ENCODE data around the gene SORCS2. TPM values are rescaled to one million over a fixed set of nuclear protein-coding genes. Genes with fewer than 3 reads are reported as not detected.

The SORCS2 gene
- total RNA-seq, 1 donor from 2014 or later, result 10.9 TPM

- H3K27me3 Mint-ChIP-seq (ENCODE audit: low read depth), result peaks cover 25% of the 10 kb centered on the region
- H3K9me3 Mint-ChIP-seq (ENCODE audit: low read depth), result no peaks in the 10 kb centered on the region
- H3K4me3 Mint-ChIP-seq (ENCODE audit: unreplicated experiment), result peak overlapping the region; percentile 51
- no peak for TF ChIP-seq CTCF (IDR thresholded peaks at IDR 0.05)
- DNase-seq (ENCODE audit: low spot score), result no peak
- peaks cover 16% of the 10 kb centered on the region for H3K4me1 Mint-ChIP-seq (ENCODE audit: low read depth)
- peak overlapping the region; percentile 88 for H3K27ac Mint-ChIP-seq (ENCODE audit: unreplicated experiment)
- peaks cover 1% of the 10 kb centered on the region for H3K36me3 Mint-ChIP-seq (ENCODE audit: low read depth)
Observed at GRCh38 chr4:7631288-7632014, 439.1 kb downstream of the SORCS2 start.

GRCh38 chr4:7632341-7632740, 440.0 kb downstream of the SORCS2 start:
- H3K27ac Mint-ChIP-seq (ENCODE audit: unreplicated experiment), result no peak overlapping the region
- no peak for DNase-seq (ENCODE audit: low spot score)
- peaks cover 16% of the 10 kb centered on the region for H3K4me1 Mint-ChIP-seq (ENCODE audit: low read depth)
- no peaks in the 10 kb centered on the region for H3K36me3 Mint-ChIP-seq (ENCODE audit: low read depth)
- H3K9me3 Mint-ChIP-seq (ENCODE audit: low read depth), result no peaks in the 10 kb centered on the region
- H3K4me3 Mint-ChIP-seq (ENCODE audit: unreplicated experiment), result no peak overlapping the region
- peaks cover 29% of the 10 kb centered on the region for H3K27me3 Mint-ChIP-seq (ENCODE audit: low read depth)
- no peak for TF ChIP-seq CTCF (IDR thresholded peaks at IDR 0.05)

GRCh38 chr4:7632971-7633370, 440.6 kb downstream of the SORCS2 start:
- Mint-ChIP-seq H3K9me3 (ENCODE audit: low read depth) (no peaks in the 10 kb centered on the region), H3K4me1 (ENCODE audit: low read depth) (peaks cover 16% of the 10 kb centered on the region), H3K36me3 (ENCODE audit: low read depth) (no peaks in the 10 kb centered on the region), H3K27me3 (ENCODE audit: low read depth) (peaks cover 30% of the 10 kb centered on the region), H3K4me3 (ENCODE audit: unreplicated experiment) (no peak overlapping the region), H3K27ac (ENCODE audit: unreplicated experiment) (no peak overlapping the region)
- no peak for DNase-seq (ENCODE audit: low spot score)
- TF ChIP-seq CTCF (IDR thresholded peaks at IDR 0.05), result no peak

- Mint-ChIP-seq H3K9me3 (ENCODE audit: low read depth) (no peaks in the 10 kb centered on the region), H3K4me1 (ENCODE audit: low read depth) (peaks cover 15% of the 10 kb centered on the region), H3K27ac (ENCODE audit: unreplicated experiment) (no peak overlapping the region), H3K27me3 (ENCODE audit: low read depth) (peaks cover 30% of the 10 kb centered on the region), H3K36me3 (ENCODE audit: low read depth) (no peaks in the 10 kb centered on the region), H3K4me3 (ENCODE audit: unreplicated experiment) (no peak overlapping the region)
- TF ChIP-seq CTCF (IDR thresholded peaks at IDR 0.05), result no peak
- no peak for DNase-seq (ENCODE audit: low spot score)
Observed at GRCh38 chr4:7634661-7635251, 442.4 kb downstream of the SORCS2 start.

- Mint-ChIP-seq H3K27me3 (ENCODE audit: low read depth) (peaks cover 30% of the 10 kb centered on the region), H3K4me1 (ENCODE audit: low read depth) (peaks cover 6% of the 10 kb centered on the region), H3K4me3 (ENCODE audit: unreplicated experiment) (no peak overlapping the region), H3K9me3 (ENCODE audit: low read depth) (no peaks in the 10 kb centered on the region), H3K36me3 (ENCODE audit: low read depth) (no peaks in the 10 kb centered on the region), H3K27ac (ENCODE audit: unreplicated experiment) (no peak overlapping the region)
- no peak for DNase-seq (ENCODE audit: low spot score)
- no peak for TF ChIP-seq CTCF (IDR thresholded peaks at IDR 0.05)
Observed at GRCh38 chr4:7635445-7636239, 443.3 kb downstream of the SORCS2 start.

Measured in chondrocyte (in vitro differentiated cells).